Panc1 (cell line): ENCODE measurements around the gene SMCHD1. TPM values are rescaled to one million over a fixed set of nuclear protein-coding genes. Genes with fewer than 3 reads are reported as not detected.

Experiments
- ATAC-seq: fragments of 200-7000 bp; cut with Tn5 transposase; 2 replicates; pipeline ENCODE4 v1.9.1; 2020; ENCODE audit warnings: mild to moderate bottlenecking, moderate library complexity
- BruUV-seq: library from RNA; stranded (reverse); fragments of 400-500 nt; replicated peaks from 2 replicates; lab custom pipeline; 2021; lab: Mats Ljungman, UMichigan
- CTCF ChIA-PET: fragments of 300-600 bp; sonication (Branson Sonifier 250); formaldehyde crosslinking; loops from one replicate; lab custom pipeline; 2022; ENCODE audit warnings: antibody characterized with exemption; lab: Charles Lee
- POLR2A ChIA-PET: fragments of 300-600 bp; sonication (Branson Sonifier 250); formaldehyde crosslinking; loops from one replicate; lab custom pipeline; 2022; ENCODE audit warnings: antibody characterized with exemption; lab: Charles Lee
- DNase-seq: peaks from one replicate; pipeline ENCODE4 v3.0.0-alpha.2; 2010; ENCODE audit warnings: low read depth, low spot score
- H3K27ac ChIP-seq: 2 replicates; pipeline ENCODE4 v1.5.1; 2011; ENCODE audit warnings: mild to moderate bottlenecking, low read length, inconsistent platforms
- H3K27me3 ChIP-seq: fragments of 200-500 bp; sonication (Bioruptor generic); 2 replicates; pipeline ENCODE4 v1.6.0; 2014; ENCODE audit warnings: low read length, inconsistent platforms; ENCODE audit not compliant: control insufficient read depth, insufficient read depth
- H3K36me3 ChIP-seq: fragments of 200-500 bp; sonication (Bioruptor generic); 2 replicates; pipeline ENCODE4 v1.5.1; 2014; ENCODE audit warnings: inconsistent platforms, mild to moderate bottlenecking, low read length, moderate library complexity; ENCODE audit not compliant: control insufficient read depth, insufficient read depth
- H3K4me1 ChIP-seq: 2 replicates; pipeline ENCODE4 v1.5.1; 2011; ENCODE audit warnings: inconsistent platforms, mild to moderate bottlenecking, low read length, moderate library complexity; ENCODE audit not compliant: control insufficient read depth, insufficient read depth
- H3K4me3 ChIP-seq, 2 experiments: 2 replicates each; pipeline ENCODE4 v1.5.1; 2011 to 2012; ENCODE audit warnings: low read depth in 2 of 2, low read length in 2 of 2, mild to moderate bottlenecking in 2 of 2, inconsistent platforms in 1 of 2, moderate library complexity in 1 of 2
- H3K9me3 ChIP-seq: fragments of 200-500 bp; sonication (Bioruptor generic); 2 replicates; pipeline ENCODE4 v1.5.1; 2014; ENCODE audit warnings: low read depth, mild to moderate bottlenecking, inconsistent platforms, low read length, moderate library complexity; ENCODE audit not compliant: control insufficient read depth, insufficient read depth
- POLR2AphosphoS5 ChIP-seq: IDR thresholded peaks from 2 replicates; pipeline ENCODE4 v1.6.1; 2012; ENCODE audit warnings: mild to moderate bottlenecking, low read depth, low read length, moderate library complexity
- REST ChIP-seq, 2 experiments: IDR thresholded peaks; 2 replicates each; pipeline ENCODE4 v1.6.1; 2011 to 2012; ENCODE audit warnings: low read depth in 2 of 2, control low read depth in 1 of 2, low read length in 1 of 2, mild to moderate bottlenecking in 1 of 2, moderate library complexity in 1 of 2; ENCODE audit not compliant: insufficient read depth in 1 of 2
- SIN3A ChIP-seq: IDR thresholded peaks from 2 replicates; pipeline ENCODE4 v1.6.1; 2012; ENCODE audit warnings: low read depth, mild to moderate bottlenecking, low read length, moderate library complexity, borderline replicate concordance; ENCODE audit not compliant: insufficient read depth
- TCF7L2 ChIP-seq: IDR thresholded peaks from 2 replicates; pipeline ENCODE4 v1.6.1; 2011; ENCODE audit warnings: mild to moderate bottlenecking, low read depth, low read length, inconsistent platforms
- in situ Hi-C: cut with HindIII; loops from 2 replicates; pipeline ENCODE4 v1.10.0; 2016; ENCODE audit warnings: low sequenced_read_pairs, low pct_unique_long_range_greater_than_20kb
- intact Hi-C: fragments of 100-400 bp; cut with micrococcal nuclease; formaldehyde crosslinking; loops from one replicate; pipeline ENCODE4 v1.10.0; 2022; ENCODE audit not compliant: unreplicated experiment
- total RNA-seq: library from RNA; stranded (reverse); gene quantifications from one replicate; pipeline ENCODE4 v1.2.1, GENCODE V29; 2021; ENCODE audit not compliant: unreplicated experiment
- TF ChIP-seq, protein P1 (sequence below): fragments of 450-650 bp; IDR thresholded peaks from 2 replicates; pipeline ENCODE4 v1.5.1; 2017; ENCODE audit warnings: mild to moderate bottlenecking

Gene SMCHD1
- total RNA-seq, 1 experiment from 2014 or later = 40.9 TPM

DNA sequence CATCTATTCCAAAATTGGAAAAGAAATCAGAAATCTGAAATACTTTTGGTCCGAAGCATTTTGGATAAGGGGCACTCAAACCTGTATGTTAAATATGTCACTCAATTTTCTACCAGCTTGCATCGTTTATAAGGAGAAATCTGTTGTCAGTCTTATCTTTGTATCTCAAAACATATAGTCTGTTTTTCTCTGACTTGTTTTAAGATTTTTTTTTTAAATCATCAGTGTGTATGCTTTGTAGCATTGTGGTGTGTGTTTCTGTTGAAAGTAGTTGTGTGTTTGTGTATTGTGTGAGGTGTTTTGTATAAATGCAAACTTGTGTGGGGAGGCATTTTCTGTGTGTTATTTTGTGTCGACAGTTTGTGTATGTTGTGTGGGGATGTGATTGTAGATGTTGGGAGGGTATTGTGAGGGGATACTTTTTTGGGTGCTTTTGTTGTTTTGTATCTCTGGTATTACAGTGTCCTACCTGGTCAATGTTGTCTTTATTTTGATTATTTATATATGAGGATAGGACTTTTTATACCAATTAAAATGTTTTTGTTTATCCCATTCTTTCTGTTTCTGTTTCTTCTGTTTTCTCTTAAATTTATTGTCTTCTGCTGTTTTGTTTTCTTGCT, 30.9 kb downstream of the SMCHD1 start:
- no peak for DNase-seq
- intact Hi-C loops (no loop called here), in situ Hi-C loops (no loop called here)
- no peak for ATAC-seq
- POLR2A ChIA-PET = no interaction called here
- no peak for TF ChIP-seq SIN3A
- TF ChIP-seq REST (IDR thresholded peaks at IDR 0.05; ENCODE audit: insufficient read depth in 1 of 2, low read depth in 2 of 2, low read length in 1 of 2) = no peak
- TF ChIP-seq, protein P1, sequence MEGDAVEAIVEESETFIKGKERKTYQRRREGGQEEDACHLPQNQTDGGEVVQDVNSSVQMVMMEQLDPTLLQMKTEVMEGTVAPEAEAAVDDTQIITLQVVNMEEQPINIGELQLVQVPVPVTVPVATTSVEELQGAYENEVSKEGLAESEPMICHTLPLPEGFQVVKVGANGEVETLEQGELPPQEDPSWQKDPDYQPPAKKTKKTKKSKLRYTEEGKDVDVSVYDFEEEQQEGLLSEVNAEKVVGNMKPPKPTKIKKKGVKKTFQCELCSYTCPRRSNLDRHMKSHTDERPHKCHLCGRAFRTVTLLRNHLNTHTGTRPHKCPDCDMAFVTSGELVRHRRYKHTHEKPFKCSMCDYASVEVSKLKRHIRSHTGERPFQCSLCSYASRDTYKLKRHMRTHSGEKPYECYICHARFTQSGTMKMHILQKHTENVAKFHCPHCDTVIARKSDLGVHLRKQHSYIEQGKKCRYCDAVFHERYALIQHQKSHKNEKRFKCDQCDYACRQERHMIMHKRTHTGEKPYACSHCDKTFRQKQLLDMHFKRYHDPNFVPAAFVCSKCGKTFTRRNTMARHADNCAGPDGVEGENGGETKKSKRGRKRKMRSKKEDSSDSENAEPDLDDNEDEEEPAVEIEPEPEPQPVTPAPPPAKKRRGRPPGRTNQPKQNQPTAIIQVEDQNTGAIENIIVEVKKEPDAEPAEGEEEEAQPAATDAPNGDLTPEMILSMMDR = no peak
- TF ChIP-seq POLR2AphosphoS5 = no peak
- TF ChIP-seq TCF7L2 = no peak
- CTCF ChIA-PET = interaction anchor here (0.6 kb wide), 1 partner anchor 66 kb away, joined by 3 read pairs; no protein-coding TSS in a partner anchor
- no TSS peak for BruUV-seq
- peaks cover 12% of the 10 kb centered on the region for H3K36me3 ChIP-seq
- H3K4me1 ChIP-seq = no peaks in the 10 kb centered on the region
- peaks cover 14% of the 10 kb centered on the region; the same call in 1 of the 2 replicates for H3K9me3 ChIP-seq
- H3K27me3 ChIP-seq = no peaks in the 10 kb centered on the region
- no peak overlapping the region for H3K4me3 ChIP-seq
- no peak overlapping the region for H3K27ac ChIP-seq

DNA sequence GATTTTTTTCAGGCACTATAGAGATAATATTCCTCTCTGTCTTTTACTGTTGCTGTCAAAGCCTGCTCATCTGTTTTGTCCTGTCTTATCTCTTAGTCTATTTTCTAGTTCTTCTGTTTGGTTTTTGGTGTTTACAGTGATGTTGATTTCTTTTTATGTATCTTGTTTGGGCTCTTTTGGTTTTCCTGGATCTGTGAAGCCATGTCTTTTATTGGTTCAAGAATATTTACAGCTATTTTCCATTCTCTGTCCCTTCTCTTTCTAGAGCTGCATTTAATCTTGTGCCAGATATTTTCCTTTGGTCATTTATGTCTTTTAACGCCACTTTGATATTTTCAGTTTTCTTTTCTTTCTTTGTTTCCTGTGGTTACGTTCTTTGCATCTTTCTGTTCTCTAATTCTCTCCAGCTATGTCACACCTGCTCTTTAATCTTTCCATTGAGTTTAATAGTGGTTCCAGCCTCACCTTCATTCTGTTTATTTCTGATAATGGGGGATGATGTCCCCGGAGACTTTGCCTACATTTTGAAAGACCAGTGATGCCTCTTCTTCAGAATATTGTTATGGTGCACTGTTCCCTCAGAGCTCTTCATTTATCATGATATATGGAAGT, 32.0 kb downstream of the SMCHD1 start:
- H3K27me3 ChIP-seq = no peaks in the 10 kb centered on the region
- peaks cover 15% of the 10 kb centered on the region for H3K36me3 ChIP-seq
- DNase-seq = no peak
- TF ChIP-seq SIN3A (no peak), TCF7L2 (no peak), POLR2AphosphoS5 (no peak), REST (IDR thresholded peaks at IDR 0.05; ENCODE audit: insufficient read depth in 1 of 2, low read depth in 2 of 2, low read length in 1 of 2) (no peak)
- TF ChIP-seq, protein P1 = no peak
- ATAC-seq = no peak
- no peak overlapping the region for H3K27ac ChIP-seq
- ChIA-PET CTCF (no interaction called here), POLR2A (no interaction called here)
- H3K4me3 ChIP-seq = no peak overlapping the region
- no TSS peak for BruUV-seq
- H3K4me1 ChIP-seq = no peaks in the 10 kb centered on the region
- peaks cover 14% of the 10 kb centered on the region; the same call in 1 of the 2 replicates for H3K9me3 ChIP-seq
- intact Hi-C loops = no loop called here
- in situ Hi-C loops = no loop called here
